GM21723 (cell line): ENCODE data around the gene GK.
"Not testable (repeated sequence)": the region's sequence is repeated elsewhere in the genome, so short reads cannot be mapped to it uniquely, and the experiment has no call there.

Experiments used
- ATAC-seq: cut with Tn5 transposase; IDR thresholded peaks from one replicate; pipeline ENCODE4 v1.9.1; 2021; ENCODE audit warnings: mild to moderate bottlenecking, moderate library complexity; ENCODE audit not compliant: unreplicated experiment

GK gene

DNA sequence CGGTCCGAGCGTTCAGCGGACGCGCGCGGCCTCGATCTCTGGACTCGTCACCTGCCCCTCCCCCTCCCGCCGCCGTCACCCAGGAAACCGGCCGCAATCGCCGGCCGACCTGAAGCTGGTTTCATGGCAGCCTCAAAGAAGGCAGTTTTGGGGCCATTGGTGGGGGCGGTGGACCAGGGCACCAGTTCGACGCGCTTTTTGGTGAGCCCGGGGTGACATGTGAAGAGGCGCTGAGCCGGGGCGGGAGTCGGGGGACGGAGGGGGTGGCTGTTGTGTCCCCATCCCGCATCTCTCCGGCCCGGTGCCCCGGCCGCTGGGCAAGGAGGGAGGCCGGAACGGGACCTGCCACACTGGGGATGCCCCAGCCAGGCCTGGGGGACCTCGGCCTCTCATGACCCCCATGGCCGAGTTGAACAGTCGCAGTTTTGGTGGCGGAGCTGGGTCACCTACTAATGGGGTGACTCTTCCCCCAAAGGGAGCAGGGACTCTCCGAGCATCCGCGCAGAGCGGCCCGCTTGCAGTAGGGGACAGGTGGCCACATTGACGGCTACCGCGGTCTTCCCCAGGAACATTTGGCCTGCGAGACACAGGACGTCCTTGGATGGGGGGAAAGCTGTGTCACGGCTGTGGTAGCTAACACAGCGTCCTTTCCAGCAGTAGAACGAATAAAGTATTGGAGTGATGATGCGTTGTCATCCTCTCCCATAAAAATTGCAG, at the start of gene GK:
Gene GK, plus strand, starts transcription at position 9 of the 717 bp plus-strand sequence. Its CDS starts 115 bp downstream, at position 124.
- peak; percentile 10 for ATAC-seq

DNA sequence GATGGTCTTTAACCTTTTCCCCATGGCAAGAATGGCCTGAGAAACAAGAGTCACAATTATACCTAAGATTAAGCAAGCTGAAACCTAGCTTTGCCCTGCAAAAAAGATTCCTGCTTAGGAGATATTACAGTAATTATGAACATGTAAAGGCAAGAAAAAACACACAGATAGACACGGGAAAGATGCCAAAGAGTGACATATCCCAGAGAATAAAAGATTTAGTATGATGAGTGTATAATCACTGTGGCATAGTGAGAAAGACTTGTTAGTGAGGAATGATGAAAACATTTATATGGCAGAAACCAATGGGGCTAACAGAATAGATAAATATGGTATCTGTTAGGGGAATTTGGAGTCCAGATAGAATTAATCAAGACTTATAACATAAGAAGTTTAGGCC, 46.1 kb upstream of the GK start:
- no peak for ATAC-seq

DNA sequence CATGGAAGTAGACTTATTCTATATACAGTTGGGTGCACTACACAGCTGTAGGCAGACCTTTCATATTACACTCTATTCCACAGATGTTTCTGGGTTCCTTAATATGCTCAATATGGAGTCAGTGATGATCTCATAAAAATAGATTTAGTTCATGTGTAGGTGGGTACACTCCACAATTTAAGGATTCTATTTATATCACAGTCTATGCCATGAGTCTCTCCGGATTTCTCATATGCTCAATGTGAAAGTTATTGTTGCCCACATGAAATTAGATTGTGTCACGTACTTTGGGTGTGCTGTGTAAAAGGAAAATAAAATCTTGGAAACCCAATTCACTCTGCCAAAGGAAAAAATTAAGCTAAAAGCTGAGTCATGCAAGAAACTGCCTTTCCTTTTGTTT, 43.2 kb upstream of the GK start:
- no peak for ATAC-seq

DNA sequence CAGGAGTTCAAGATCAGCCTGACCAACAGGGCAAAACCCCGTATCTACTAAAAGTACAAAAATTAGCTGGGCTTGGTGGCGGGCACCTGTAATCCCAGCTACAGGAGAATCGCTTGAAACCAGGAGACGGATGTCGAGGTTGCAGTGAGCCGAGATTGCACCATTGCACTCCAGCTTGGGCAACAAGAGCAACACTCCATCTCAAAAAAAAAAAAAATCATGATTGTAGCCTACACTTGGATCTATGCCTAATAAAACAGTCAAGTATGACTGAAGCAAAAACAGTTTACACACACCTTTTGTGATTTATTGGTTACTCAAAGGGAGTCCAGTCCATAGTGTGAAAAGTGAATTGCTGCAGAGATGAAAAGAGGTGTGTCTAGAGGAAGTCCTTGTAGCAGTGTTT, 41.0 kb upstream of the GK start:
- ATAC-seq, result no peak

DNA sequence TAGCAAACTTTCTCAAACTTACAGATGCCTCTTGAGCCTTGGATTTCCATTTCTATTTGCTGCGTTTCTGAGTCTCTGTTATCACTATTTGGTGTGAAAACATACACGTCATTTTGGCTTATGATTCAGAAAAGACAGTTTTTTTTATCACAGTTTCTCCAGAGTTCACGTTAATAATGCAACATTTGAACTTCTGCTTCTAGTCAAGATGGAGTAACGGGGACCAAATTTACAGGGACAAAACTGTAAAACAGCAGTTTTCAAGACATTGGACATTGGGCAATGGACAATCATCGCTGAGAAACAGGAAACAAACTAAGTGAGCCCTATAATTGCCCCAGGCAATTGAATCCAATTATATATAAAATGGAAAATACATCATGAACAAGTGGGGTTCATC, 39.5 kb upstream of the GK start:
- no peak for ATAC-seq

DNA sequence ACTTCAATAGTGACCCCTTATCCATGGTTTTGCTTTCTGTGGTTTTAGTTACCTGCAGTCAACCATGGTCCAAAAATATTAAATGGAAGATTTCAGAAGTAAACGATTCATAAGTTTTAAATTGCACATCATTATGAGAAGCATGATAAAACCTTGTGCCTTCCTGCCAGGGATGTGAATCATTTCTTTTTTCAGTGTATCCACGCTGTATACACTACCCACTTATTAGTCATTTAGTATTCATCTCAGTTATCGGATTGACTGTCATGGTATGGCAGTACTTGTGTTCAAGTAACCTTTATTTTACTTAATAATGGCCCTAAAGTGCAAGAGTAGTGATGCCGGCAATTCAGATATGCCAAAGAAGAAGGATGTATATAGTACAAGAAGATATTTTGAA, 38.0 kb upstream of the GK start:
- no peak for ATAC-seq

DNA sequence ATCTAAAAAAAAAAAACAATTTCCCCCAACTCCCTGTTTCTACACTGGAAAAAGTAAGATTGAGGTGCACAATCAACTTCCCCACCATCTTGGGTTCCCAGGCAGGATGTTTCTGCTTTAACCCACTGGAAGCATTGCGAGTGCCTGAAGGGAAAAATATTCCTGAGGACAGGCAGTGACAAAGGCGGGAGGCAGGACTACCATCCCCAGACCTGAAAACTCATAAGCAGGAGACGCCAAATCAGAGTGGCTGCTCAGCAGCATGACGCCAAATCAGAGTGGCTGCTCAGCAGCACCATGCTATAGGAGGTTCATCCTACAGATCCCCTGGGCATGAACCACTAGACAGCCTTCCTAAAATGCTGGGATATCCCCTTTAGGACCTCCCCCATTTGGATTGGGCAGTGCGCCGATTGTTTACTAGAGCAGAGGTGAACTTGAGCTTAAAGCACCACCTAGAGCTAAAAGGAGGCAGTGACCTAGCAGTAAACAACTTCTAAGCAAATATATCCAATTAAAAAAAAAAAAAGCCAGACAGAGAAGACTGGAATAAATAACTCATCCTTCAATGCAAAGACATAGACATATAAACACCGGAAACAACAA, 35.0 kb upstream of the GK start:
- ATAC-seq, result no peak

DNA sequence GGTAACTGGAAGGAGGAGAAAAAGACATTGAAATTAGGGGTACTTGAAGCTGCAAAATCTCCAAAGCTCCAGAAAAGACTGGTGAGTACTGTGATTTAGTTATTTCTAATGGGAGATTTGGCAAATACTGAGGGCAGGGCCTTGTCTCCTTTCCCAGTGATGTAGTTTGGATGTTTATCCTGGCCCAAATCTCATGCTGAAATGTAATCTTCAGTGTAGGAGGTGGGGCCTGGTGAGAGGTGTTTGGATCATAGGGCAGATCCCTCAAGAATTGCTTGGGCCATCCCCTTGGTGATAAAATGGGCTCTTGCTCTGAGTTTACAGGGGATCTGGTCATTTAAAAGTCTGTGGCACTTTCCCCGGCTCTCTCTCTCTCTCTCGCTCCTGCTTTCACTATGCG, 33.1 kb upstream of the GK start:
- ATAC-seq, result no peak

DNA sequence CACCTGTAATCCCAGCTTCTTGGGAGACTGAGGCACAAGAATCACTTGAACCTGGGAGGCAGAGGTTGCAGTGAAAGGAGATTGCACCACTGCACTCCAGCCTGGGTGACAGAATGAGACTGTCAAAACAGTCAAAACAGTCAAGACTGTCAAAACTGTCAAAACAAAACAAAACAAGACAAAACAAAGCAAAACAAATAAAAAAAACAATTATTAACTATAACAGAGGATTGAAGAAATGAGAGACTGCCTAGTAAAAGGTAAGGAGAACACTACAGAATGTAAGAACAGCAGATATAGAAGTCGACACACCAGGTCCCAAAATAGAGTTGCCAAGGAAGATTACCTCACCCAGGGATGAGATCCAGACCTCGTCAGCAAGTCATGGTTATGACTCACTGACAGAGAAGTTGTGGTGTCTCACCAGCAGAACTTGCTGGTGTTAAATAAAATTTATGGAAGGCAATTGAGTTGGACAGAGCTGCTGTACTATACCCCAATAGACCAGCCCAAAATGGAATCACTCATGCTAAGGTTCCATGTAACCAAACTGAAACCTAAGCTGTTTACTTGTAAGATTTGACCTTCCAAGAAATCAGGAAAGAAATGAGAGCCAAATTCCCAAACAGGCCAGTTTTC, 32.1 kb upstream of the GK start:
- no peak for ATAC-seq

DNA sequence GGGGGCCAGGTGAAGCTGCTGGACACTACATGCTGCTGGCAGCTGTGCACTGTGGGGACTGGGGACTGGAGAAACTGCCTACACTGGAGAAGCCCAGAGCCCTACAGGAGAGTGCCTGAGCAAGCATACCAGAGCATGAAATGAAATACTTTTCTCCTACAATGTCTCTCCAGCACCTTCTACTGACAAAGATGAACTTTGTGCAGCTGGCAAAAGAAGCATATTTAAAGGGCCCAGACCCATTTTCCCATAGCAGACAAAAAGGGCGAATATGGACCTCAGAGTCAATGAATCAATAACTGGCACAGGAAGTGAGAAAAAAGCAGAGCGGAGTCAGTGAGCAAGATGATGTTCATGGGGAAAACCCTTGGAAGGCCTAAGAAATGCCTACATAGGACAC, 30.9 kb upstream of the GK start:
- no peak for ATAC-seq

DNA sequence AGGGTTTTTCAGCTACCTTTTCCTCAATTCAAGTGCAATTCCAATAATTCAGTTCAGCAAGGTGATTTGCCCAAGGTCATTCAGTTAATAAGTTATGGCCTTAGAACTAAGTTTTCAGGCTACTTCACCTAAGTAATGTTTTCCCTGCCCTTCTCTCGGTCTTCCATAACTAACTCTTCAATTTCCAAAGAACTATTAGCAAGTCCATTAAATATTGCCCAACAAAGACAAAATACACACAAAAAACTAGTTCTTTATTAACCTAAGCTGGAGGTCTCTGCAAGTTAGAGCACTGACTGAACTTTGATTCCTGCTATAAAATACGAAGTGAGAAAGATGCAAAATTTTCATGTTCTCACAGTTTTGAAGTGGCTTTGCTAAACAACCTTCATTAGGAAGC, 26.8 kb upstream of the GK start:
- no peak for ATAC-seq

DNA sequence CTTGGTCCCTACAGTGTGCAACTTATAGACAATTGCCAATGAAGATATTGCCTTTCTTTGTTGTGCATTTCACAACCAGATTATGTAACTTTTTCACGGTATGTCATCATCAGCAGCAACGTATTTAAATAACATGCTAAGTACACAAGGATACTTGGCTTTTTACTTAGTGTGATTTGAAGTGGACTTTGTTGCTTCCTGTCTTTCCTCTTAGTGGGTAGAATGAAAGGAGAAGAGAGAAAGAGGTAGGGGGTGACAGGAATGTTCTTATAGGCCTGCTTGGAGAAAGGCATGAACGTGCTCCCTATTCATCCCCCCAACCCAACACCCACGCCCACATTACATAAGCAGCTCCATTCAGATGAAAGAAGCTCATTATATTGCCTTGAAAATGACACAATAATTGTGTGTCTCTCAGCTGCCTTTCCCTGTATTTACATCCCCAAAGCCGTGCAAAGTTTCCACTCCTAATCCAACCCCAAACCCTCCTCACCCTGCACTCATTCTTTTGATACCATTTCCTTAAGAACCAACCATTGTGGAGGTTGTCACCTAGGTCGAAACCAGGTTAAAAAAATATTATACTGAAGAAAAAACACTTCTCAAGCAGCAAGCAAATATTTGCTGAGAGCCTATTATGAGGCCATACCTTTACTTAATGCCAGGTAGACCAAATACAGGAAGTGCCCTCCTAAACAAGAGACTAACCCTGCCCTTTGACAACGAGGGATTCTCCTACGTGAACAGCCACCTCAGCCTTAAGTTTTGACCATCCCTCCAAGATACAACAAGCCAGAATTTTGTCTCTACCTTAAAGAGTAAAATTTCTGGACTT, 25.2 kb upstream of the GK start:
- ATAC-seq, result no peak

DNA sequence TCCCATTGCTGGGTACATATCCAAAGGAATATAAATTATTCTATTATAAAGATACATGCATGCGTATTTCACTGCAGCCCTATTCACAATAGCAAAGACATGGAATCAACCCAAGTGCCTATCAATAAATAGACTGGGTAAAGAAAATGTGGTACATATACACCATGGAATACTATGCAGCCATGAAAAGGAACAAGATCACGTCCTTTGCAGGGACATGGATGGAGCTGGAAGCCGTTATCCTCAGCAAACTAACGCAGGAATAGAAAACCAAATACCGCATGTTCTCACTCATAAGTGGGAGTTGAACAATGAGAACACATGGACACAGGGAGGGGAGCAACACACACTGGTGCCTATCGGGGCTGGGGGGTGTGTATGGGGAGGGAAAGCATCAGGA, 19.2 kb upstream of the GK start:
- not testable (repeated sequence) for ATAC-seq

DNA sequence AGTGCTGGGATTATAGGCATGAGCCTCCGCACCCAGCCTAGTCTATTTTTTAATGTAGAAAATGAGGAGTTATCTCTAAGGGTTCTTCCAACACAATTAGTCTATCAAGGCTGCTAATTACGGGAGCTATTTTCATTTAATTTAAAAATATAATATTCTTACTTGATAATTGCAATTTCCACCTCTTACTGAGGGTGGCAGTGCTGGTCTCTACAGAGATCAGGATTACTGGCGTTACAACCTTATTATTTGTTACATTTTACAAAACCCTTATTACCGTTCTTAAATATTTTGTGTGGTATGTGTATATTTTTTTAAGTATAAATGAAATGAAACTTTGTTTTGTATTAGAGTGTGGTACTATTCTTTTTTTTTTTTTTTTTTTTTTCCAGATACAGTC, 17.6 kb upstream of the GK start:
- ATAC-seq, result no peak

DNA sequence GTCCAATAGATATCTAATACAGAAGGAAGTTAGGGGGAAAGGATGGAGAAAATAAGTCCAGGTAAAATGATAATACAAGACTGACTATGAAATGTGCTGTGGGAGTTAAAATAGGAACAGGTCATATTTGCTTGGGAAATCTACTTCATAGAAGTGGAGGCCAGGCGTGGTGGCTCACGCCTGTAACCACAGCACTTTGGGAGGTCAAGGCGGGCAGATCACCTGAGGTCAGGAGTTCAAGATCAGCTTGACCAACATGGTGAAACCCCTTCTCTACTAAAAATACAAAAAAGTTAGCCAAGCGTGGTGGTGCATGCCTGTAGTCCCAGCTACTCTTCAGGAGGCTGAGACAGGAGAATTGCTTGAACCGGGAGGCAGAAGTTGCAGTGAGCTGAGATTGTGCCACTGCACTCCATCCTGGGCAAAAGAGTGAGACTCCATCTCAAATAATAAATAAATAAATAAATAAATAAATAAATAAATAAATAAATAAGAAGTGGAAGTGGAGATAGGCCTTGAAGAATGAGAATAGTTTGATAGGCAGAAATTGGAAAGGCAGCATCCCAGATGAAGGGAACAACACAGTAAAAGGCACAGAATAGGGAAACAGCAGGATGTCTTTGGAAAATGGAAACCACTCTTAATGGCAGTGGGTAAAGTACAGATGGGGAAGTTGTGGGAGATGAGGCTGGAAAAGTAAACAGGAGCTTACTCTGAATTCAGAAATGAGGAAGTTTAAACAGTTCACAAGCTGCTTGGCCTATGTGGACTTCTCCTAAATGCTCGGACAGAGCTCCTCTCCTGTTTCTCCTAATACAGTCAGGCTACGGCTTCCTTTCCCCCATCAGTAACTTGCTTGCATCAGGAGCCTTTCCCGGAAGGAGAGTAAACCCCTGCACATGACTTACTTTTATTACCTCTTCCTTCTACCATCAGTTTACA, 15.1 kb upstream of the GK start:
- ATAC-seq, result no peak

DNA sequence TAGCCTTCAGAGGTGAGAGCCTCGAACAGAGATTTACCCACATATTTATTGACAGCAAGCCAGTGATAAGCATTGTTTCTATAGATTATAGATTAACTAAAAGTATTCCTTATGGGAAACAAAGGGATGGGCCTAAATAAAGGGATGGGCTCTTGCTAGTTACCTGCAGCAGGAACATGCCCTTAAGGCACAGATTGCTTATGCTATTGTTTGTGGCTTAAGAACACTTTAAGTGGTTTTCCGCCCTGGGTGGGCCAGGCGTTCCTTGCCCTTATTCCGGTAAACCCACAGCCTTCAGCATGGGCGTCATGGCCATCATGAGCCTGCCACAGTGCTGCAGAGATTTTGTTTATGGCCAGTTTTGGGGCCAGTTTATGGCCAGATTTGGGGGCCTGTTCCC, 13.5 kb upstream of the GK start:
- not testable (repeated sequence) for ATAC-seq

DNA sequence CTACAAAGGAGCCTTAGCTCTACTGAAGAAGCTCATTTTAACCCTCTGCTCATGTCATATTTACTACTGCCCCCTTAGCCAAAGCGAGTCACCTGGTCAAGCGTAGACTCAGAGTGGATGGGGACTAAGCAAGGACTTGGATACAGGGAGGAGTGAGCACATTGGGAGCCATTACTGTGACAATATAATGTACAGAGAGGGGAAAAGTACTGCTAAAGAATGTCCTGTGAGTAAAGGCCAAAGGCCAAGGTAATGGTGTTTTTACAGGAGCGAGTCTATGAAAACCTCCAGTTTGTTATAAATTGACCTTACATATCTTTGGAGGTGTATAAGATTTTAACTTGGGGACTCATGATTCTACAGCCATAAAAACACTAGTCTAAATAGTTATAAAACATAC, 10.6 kb upstream of the GK start:
- no peak for ATAC-seq

DNA sequence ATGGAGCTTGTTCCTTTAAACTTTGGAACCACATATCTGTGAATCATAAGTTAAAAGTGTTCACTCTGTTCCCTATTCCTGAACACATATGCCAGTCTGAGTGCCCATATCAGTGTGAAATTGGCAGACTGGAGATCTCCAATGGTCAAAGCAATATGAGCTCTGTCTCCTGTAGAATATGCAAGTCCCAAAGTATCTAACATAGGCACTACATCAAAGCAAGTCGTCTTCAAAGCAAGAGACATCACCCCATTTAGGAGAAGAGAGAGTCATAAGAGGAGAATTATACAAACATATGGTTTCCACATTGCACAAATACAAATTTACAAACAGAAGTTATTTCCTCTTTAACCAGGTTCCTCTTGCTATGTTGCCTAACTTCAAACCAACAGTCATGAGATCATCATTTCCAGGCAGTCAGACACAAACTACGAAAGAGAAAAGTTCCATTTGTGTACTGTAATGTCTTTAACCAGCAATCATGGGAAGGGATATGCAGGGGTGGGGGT, 9.9 kb upstream of the GK start:
- no peak for ATAC-seq

DNA sequence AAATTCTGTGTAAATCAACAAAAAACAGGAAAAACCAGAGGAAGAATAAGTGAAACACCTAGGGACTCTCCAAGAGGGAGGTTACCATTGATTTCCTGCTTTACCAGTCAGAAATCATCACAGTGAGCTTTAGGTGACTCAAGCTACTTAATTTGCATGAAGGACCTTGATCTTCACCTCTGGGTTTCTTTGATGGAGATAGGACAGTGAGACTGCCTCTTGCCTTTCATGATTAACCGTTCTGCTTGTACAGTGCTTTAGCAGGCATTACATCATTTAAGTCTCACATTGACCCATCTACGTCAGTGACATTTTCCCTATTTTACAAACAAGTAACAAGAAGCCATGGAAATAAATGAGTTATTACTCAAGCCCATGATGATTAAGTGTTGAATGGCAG, 3.4 kb upstream of the GK start:
- no peak for ATAC-seq
